GM19372 (cell line): ENCODE results near the gene FRS2.
"Not testable (repeated sequence)": the region's sequence is repeated elsewhere in the genome, so short reads cannot be mapped to it uniquely, and the experiment has no call there.

Source experiments
- ATAC-seq: cut with Tn5 transposase; IDR thresholded peaks from one replicate; pipeline ENCODE4 v1.9.1; 2021; ENCODE audit warnings: mild to moderate bottlenecking, low read depth, moderate library complexity; ENCODE audit not compliant: unreplicated experiment

The FRS2 gene

GRCh38 chr12:69575346-69575745 is 105.2 kb downstream of the FRS2 start:
- no peak for ATAC-seq

- no peak for ATAC-seq
These were observed 108.1 kb downstream of the FRS2 start for GRCh38 chr12:69578283-69578682.

DNA sequence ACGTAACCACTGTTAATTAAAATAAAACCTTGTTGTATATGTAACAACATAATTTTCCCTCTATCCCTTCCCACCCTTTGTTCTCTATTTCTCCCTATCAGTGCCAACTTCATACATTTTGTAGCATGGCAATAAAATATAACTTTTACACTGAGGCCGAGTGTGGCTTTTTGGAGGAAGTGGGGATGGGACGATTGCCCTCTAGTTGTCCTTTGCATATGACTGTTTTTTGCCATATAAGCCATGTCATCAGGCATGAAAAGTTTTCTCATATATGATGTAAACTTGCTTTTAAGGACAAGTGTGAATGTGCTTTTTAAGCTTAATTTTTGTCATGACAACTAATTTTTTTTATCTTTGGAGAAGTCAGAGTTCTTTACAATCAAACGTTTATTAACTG is 108.8 kb downstream of the FRS2 start:
- ATAC-seq: no peak

GRCh38 chr12:69580074-69580473 is 109.9 kb downstream of the FRS2 start:
- no peak for ATAC-seq

DNA sequence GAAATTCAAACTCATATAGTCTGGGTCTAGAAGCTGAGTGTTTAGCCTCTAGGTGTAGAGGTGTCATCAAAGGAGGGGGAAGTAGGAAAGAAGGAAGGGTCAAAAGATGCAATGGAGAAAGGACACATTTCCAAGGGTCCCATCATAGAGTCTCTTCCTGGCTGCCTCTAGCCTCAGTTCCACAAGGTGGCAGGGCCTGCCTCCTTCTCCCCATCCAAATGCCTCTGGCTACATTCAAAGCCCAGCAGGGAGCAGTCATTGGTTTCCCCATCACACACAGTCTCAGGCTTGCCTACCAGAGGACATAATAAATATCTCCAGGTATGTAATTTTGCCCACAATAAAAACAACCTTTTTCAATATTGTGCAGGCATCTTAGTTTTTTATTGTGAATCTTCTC is 113.0 kb downstream of the FRS2 start:
- ATAC-seq: no peak

DNA sequence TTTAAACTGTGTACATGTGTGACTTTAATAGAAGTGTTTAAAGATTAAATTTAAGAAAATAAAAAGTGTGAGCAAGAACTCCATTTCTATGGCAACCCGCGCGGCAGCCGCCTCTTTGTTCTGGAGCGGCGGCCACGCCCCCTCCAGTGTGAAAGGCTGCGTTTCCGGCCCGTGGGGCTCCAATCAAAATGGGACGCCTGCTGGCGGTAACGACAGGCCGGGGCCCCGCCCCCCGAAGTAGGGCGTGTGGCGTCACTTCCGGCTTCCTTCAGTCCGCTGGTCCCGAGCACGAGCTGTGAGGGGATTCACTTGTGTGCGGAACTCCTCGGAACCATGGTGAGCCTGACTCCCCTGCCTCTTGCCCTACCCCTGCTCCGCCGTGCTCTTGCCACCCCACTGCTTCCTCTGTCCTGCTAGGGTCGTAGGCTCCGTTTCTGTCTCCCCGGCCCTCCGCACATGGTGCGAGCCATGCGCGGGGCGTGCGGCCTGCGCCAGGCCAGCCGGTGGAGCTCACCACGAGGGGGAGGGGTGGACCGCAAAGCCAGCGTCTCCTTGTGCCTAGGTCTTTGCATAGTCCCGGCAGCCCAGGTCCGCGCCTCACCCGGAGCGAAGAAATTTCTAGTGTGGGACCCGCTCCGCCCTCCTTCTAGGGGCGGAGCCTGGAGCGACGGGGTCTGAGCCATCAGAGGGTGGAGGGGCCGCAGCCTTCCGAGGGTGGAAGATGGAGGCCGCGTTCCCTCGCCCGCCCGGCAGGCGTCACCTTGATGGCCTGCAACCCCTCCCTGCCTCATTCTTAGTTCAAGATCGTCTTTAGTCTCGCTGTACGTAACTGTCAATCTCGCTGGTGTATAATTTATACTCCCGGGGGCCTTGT is 115.2 kb downstream of the FRS2 start, which contains the start of gene CCT2:
Gene CCT2 (plus strand): TSS at position 271 of the 874 bp plus-strand sequence. CDS start 63 bp downstream, at position 334.
- peak; percentile 95 for ATAC-seq

DNA sequence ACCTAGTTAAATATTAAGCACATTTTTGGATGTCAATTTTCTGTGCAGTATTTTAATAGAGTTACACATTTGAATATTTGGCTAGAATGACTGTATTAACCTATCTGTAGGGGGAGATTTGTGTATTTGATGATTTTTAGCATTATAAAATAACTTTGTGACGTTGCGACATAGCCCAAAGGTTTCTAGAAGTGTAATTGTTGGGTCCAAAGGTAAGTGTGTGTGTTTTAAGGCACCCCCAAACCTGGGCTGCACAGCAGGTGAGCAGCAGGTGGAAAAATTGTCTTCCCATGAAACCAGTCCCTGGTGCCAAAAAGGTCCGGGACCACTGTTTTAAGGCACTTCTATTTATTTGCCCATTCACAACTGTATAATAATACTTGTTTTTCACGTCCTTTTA is 118.3 kb downstream of the FRS2 start:
- no peak for ATAC-seq

DNA sequence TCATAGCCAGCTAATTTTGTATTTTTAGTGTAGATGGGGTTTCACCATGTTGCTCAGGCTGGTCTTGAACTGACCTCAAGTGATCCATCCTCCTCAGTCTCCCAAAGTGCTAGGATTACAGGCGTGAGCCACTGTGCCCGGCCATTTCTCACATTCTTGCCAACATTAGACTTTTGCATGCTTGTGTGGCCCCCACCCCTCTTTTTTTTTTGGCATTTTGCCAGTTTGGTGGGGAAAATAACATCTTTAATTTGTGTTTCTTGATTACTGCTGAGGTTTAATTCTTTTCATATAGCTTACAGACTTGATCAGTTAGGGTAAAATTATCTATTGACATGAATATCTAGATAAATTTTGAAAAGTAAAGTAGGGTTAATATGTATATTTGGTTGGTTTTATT is 118.9 kb downstream of the FRS2 start:
- no peak for ATAC-seq

DNA sequence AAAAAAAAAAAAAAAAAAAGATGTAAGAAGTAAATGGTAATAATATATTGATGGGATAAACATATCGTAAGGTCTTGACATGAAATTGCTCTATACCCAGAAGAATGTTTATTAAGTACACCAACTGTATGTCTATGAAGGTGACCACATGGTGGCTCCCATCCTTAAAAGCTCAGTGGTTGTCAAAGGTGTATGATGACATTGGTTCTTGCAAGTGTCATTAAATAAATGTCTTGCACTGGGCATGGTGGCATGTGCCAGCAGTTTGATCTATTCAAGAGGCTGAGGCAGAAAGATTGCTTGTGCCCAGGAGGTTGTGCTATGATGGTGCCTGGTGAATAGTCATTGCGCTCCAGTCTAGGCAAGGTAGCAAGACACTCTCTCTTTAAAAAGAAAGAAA is 125.5 kb downstream of the FRS2 start:
- ATAC-seq: no peak

DNA sequence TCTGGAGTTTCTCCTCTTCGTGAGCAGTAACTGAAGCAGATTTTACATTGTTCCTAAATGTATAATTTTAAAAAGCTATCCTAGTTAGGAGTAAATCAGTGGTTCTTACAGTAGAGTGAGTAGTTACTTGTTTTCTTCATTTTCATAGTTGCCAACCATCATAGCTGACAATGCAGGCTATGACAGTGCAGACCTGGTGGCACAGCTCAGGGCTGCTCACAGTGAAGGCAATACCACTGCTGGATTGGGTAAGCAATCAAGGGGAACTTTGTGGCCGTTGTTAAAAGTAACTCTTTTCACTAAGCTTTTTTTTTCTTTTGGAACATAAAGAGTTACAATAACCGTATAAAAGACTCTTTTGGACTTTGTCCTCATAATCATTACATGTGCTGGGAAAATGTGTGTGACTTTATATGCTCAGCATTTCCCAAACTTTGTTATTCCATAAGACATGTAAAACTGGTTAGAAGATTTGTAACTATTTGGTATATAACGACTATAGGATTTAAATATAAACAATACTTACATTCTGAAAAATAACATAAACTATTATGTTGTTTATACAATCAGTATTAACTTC is 128.1 kb downstream of the FRS2 start:
- no peak for ATAC-seq

DNA sequence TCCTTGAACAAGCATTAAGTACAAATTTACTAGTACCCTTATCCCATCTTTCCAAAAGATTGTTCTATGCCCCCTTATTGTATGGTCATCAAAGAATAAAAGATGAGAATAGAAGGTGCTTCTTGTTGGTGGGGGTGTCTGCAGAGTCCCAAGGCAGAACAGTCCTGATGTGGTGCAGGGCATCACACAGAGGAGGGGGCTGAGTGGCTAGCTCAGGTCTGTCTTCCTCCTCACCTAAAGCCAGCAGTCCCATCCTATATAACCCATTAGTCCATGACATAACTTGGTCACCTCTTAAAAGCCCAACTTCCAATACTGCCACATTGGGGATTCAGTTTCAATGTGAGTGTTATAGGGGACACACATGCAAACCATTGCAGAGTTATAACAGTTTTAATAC is 130.6 kb downstream of the FRS2 start:
- no peak for ATAC-seq

GRCh38 chr12:69601962-69602685 is 131.9 kb downstream of the FRS2 start:
- ATAC-seq: no peak

DNA sequence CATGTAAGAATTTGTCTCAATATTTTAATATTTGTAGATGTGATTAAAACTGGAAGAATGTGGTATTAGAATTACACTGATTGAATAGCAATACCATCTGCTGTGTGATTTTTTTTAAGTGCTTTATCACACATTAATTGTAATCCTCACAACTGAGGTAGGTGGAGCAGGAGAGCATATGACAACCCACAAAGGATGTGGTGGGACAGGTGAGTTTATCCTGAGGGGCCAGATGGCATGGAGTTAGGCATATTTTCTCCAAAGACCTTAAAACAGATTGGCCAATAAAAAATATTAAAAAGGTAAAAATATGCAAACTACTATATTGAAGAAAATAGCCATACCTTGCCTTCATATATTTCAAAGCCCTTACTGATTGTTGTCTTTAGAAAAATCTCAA is 132.8 kb downstream of the FRS2 start:
- ATAC-seq: no peak

GRCh38 chr12:69603556-69603955 is 133.4 kb downstream of the FRS2 start:
- ATAC-seq: not testable (repeated sequence)

DNA sequence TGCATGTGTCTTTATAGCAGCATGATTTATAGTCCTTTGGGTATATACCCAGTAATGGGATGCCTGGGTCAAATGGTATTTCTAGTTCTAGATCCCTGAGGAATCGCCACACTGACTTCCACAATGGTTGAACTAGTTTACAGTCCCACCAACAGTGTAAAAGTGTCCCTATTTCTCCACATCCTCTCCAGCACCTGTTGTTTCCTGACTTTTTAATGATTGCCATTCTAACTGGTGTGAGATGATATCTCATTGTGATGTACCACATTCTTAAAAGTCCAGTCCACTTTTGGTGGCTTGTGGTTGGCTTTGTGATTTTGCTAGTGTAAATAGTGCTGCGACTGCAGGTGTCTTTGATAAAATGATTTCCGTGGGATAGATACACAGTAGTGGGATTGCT is 134.1 kb downstream of the FRS2 start:
- not testable (repeated sequence) for ATAC-seq

DNA sequence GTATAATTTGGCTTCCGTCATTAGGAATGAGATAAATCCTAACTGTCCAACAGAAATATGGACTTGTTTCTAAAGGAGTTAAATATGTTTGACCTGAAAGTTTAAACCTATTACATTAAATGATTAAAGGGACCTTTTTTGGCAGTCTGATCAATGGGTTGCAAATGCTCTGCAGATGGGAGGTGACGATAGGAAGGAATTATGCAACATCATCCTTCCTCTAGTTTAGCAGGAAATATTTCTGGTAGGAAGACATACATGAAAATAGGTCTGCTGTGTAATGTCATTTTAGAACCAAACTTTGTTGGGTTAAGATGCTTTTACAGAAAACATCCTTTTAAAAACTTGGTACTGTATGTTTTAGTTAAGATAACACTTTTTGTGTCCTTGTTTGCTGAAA is 137.9 kb downstream of the FRS2 start:
- no peak for ATAC-seq

DNA sequence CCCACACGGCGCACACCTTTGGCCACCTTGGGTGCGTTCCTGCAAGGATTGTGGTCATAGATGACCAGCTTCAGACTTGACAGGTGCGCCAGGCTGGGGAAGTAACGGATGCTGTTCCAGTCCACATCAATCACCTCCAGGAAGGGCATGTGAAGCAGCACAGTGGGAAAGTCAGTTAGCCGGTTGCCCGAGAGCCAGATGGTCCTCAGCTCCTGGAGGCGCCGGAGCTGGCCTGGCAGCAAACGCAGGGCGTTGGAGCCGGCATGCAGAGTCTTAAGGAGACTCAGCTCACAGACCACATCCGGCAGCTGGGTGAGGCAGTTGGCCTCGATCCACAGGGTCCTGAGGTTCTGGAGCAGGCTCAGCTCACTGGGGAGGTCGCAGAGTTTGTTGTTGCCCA is 139.9 kb downstream of the FRS2 start:
- no peak for ATAC-seq

GRCh38 chr12:69610729-69611128 is 140.5 kb downstream of the FRS2 start, which contains the start of gene LRRC10:
LRRC10 (minus strand) TSS chr12:69610907; CDS start chr12:69610838, 69 bp downstream.
- no peak for ATAC-seq

- ATAC-seq: no peak
These were observed 143.2 kb downstream of the FRS2 start for GRCh38 chr12:69613351-69613750.

DNA sequence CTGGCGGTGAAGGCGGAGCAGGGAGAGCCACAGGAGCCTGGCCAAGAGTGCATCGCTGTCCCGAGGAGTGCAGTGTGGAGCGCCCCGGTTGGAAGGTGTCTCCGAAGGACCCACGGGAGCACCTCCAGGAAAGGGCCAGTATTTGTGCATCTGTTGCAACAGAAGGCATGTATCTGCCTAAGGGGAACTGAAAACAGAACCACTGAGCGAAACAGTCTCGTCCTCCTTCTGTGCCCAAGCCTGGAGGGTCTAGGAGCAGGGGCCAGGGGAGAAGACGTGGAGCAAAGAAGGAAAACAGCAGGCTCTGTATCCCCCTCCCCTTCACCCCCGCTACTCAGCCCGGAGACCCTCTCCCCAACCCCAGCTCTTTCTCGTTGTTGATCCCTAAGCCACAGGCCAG is 145.8 kb downstream of the FRS2 start:
- no peak for ATAC-seq

DNA sequence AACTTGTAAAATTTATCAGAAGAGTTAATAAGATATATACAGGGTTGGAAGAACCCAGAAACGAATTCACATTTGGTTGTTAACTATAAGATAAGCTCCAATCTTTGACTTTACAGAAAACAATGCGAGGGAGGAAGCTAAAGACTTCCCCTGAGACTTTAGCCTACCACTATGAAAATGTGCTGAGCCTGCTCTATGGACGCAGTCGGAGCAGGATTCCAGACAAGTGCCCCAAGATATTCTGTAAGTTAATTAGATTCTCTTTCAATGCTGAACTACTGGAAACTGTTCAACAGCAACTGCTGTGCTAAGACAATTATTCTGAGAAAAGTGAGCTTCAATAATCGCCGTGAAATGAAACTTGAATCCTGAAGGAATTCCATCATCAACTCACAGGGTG is 148.9 kb downstream of the FRS2 start:
- ATAC-seq: no peak
